ENCODE measurements around the gene RHO.
"Not testable (repeated sequence)": the region's sequence is repeated elsewhere in the genome, so short reads cannot be mapped to it uniquely, and the experiment has no call there.

Gene RHO

DNA sequence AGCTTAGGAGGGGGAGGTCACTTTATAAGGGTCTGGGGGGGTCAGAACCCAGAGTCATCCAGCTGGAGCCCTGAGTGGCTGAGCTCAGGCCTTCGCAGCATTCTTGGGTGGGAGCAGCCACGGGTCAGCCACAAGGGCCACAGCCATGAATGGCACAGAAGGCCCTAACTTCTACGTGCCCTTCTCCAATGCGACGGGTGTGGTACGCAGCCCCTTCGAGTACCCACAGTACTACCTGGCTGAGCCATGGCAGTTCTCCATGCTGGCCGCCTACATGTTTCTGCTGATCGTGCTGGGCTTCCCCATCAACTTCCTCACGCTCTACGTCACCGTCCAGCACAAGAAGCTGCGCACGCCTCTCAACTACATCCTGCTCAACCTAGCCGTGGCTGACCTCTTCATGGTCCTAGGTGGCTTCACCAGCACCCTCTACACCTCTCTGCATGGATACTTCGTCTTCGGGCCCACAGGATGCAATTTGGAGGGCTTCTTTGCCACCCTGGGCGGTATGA lies at the start of gene RHO:
Gene RHO, plus strand, starts transcription at position 51 of the 512 bp plus-strand sequence. Its CDS starts 95 bp downstream, at position 146.
- no peak for DNase-seq (ENCODE audit: low spot score)

DNA sequence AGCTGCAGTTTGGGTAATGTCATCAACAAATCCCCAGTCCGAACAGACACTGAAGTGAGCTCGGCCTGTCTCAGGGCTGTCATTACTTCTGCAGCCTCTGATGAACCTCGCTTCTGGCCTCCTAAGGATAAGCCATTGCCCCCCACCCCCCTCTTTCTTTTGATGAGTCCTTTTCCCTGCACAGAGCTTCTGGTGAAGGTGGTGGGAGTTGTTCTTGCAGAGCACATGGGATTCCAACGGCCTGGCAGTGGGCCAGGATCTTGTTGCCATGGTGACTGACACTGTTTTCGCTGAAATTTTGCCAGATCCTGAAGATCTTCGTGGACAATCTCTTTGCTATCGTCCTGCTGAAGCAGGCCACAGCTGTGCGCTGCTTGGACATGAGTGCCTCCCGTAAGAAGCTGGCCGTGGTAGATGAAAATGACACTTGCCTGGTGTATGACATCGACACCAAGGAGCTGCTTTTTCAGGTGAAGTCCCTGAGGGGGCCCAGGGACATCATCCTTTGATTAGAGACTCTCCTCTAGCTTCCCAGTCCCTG lies 47.1 kb upstream of the RHO start:
- DNase-seq (ENCODE audit: low spot score) = not testable (repeated sequence)

DNA sequence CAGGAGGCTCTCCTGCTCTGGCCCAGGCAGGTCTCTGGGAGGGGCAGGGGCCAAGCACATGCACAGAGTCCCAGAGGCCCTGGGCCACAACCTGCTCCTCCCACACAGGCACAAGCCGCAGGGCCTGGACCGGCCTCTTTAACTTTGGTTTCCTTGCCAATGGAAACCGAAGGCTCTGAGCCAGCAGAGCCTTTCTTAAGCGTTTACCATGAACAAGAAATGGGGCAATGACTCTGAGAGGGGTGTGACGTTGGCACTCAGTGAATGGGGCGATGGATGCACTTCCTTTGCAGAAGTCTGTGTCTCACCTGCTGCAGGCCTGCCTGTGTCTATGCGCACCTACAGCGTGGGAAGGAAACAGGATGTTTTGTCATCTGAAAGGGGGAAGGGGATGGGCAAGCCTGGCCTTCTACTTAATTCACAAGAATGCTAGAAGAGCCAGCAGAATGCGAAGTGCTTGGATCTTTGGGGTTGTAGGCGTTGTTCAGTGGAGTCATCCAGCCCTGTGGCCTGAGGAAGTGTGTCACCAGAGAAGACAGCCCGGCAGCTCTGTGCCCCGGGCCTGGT lies 46.6 kb upstream of the RHO start:
- DNase-seq (ENCODE audit: low spot score) = peak; percentile 63

DNA sequence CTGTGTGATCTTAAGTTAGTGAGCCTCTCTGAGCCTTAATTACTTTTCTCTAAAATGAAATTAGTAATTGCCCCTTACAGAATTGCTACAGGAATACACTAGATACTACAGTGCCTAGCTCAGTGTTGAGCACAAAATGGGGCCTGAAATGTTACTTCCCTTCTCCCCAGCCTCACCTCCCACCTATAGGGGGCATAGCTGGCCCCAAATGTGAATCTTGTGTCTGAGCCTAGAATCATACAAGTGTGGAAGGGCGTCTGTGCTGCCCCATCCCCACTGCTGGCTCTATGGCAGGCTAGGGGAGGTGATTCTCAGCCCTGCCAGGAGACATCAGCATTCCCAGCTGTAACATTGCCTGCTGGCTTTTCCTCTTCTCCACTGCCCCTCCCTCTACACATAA lies 45.7 kb upstream of the RHO start:
- no peak for DNase-seq (ENCODE audit: low spot score)

DNA sequence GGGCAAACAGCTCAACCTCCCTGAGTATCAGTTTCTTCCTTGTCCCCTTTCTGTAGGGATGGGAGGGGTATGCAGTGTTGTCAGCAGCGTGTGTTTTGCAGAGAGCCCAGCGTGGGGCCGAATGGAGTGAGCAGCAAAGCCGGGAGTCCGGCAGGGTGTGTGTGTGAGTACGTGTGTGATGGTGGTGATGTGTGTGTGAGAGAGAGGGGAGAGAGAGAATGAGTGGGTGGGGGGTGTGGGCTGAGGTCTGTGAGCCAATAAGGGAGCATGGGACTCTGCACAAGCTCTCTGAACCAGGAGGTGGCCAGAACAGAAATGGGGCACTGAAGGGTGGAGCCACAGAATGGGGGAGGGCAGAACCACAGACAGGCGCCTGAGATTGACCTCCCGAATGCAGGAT lies 44.6 kb upstream of the RHO start:
- DNase-seq (ENCODE audit: low spot score) = no peak

DNA sequence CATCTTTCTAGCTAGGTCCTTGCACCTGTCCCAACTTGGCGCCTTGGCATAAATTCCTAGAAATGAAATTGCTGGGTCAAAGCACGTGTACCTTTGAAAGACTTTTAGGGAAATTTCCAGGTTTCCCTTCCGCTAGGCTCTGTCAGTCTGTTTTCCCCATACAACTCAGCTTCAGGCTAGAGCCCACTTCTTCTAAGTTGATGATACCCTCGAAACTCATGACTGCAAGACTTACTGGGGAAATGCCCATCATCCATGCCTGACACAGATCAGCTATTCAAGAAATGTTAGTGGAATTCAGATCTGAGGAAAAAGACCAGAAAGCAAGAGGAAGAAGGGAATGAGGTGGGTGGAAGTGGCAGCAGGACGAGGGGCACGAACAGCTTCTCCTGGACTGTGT lies 43.3 kb upstream of the RHO start:
- not testable (repeated sequence) for DNase-seq (ENCODE audit: low spot score)

DNA sequence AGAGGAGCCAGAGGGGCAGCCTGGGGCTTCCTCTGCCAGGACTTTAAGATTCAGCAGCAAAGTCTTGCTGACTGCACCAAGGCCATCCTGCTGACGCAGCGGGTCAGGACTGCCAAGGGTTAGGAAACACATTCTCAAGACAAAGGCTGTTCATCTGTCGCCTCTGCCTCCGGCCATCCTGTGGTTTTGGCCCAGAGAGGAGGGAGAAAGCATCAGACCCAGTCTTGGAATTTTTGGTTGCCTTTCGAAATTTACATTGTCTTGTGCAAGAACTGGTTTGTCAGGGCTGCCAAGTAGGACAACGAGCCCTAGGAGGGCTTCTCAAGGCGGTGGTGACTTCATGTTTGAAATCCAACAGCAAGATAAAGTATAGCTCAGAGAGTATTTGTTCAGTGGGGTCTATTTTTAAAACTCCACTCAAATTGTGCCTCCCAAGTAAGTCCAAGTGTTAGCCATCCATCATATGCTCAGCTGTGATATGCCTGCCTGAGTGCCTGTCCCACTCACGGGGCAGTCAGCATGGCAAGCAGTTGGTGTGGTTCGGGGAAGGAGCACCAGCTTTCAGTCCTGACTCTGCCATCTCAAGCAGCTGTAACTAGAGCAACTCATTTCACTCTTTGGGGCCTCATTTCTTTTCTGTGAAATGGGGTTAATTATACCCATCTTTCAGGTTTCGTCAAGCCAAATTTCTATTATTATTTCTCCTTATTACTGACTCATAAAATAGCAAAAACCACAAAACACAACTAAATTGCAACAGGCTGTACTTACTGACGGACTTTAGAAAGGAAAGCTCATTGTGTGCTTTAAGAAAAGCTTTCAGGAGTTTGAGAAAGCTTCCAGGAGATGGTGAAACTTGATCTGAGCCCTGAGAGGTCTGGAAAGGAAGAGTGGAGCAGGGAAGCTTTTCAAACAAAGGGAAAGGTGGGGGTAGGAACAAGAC lies 42.4 kb upstream of the RHO start:
- peak; percentile 94 for DNase-seq (ENCODE audit: low spot score)

DNA sequence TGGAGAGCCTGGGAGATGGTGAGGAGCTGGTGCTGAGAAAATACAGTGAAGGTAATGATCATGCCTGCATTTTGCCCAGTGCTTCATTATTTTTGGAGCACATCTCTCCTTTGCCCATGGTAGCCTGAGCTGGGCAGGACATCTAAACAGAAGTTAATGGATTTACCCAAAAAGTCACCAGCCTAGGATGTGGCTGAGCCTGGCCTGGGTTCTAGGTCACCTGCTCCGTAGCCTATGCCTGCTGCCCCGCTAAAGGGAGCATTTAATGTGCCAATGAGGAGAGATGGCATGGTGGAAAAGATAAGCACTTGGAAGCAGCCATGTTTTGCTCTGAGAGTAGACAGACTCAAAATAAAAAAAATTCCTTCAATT lies 41.8 kb upstream of the RHO start:
- no peak for DNase-seq (ENCODE audit: low spot score)

DNA sequence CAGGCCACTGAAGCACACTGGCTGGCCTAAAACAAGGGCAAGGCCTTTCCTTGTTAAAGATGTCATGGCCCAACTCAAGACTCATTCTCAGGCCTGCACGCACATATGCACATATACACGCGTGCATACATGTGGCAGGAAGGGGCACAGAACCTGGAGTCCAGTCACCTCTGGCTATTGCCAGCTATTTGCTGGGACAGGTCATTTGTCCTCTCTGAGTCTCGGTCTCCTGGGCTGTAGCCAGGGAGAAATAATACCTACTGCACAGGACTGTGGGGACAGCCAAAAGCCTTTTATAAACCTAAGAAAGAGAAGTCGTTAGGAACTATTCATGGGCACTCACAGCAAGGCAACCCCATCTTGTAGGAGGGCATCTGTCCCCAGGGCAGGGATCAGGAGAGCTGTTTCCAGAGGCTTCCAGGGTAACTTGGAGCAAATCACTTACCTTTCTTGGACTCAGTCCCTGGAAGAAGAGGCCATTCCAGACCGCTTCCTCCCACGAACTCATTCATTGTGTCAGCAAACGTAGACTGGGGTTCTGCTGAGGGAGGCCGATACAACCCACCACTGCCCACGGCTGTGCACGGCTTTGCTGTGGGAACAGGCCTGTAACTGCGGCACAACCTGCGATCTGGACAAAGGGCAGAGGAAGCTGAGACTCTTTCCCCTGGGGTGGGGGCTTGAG lies 41.1 kb upstream of the RHO start:
- no peak for DNase-seq (ENCODE audit: low spot score)

DNA sequence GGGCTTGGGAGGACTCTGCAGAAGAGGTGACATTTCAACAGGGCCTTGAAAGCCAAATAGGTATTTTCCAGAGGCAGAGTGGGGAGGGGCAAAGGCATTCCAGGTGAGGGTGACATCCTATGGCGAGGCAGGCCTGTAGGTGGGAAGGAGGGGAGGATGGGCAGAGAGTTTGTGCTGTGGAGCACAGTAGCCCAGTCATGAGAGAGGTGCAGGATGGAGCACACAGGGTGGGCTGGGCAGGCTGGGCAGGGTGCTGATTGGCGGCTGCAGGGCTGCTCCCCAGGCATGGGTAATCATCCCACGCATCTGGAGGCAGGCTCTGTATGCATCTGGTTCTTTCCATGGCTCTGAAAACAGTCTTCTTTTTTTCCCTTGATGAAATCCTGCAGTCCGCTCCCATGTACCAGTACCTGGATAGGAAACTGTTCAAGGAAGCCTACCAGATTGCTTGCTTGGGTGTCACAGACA lies 40.5 kb upstream of the RHO start:
- not testable (repeated sequence) for DNase-seq (ENCODE audit: low spot score)

DNA sequence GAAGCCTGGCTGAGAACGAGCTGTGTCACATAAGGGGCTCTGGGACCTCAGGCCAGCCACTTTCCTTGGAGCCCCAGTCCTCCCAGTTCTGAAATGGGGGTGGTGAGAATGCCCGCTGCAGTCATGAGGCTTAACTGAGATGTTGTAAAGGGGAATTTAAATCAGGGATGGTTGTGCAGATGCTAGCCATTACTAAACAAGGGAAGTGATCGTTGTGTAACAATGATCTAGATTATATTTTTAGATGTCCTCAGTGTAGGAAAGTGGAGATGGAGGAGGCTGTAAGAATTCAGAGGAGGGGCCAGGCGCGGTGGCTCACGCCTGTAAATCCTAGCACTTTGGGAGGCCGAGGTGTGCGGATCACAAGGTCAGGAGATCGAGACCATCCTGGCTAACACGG lies 39.2 kb upstream of the RHO start:
- not testable (repeated sequence) for DNase-seq (ENCODE audit: low spot score)

DNA sequence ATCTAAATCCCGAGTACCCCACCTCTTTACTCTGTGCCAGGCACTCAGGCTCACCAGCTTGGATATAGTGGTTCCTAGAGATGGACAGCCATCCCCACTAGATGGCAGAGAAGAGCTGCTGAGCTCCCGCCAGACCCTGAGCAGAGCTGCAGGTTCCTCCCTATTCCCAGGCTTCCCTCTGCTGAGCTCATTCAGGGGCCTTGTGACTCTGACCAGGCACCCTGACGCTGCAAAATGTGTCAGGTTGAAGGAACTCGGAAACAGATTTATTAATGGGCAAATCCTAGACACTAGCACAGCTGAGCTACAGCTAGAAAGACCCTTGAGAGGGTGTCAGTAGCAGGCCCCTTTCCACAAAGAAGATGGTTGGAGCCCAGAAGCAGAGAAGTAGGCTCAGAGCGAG lies 38.2 kb upstream of the RHO start:
- DNase-seq (ENCODE audit: low spot score) = peak; percentile 93

DNA sequence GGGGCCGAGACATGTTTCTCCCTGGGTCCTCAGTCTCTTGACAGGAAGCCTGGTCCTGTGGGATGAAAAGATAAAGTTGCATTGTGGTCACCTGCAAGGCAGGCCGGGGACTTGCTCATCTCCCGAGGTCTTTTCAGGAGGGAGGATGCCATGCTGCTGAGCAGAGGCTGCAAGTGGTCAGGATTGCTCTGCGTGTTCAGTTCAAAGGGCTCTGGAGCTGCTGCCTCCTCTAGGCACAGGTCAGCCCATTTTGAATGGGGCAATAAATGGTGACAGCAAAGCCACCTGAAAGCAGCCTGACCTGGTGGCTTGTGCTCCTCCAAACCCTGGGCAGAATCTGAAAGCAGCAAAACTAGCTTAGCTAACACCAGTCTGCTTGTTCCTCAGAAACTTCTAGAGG lies 37.4 kb upstream of the RHO start:
- DNase-seq (ENCODE audit: low spot score) = not testable (repeated sequence)

DNA sequence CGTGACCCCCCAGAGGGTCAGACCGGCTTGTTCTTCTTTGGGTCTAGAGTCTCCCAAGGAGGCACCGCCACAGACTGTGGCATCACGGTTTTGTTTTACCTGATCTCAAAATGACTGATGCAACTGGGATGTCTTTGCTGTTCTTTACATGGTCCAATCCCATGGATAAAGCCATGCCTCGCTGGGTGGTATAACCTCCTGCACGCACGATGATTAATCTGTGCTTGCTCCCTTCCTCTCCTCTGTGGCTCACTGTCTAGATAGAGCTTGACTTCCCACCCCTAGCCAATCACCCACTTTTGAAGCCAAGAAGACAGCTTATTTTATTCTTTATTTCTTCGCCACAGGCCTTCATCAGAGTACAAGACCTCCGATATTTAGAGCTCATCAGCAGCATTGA lies 36.6 kb upstream of the RHO start:
- no peak for DNase-seq (ENCODE audit: low spot score)

DNA sequence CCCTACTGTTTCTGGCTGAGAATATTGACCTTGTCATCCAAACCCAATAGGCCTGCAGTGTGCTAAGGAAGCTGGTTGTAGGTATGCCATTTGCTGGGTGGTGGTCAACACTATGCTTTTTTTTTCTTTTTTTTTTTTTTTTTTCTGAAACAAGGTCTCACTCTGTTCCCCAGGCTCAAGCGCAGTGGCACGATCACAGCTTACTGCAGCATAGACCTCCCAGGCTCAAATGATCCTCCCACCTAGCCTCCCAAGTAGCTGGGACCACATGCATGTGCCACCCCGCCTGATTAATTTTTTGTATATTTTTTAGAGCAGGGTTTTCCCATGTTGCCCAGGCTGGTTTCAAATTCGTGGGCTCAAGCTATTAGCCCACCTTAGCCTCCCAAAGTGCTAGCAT lies 35.7 kb upstream of the RHO start:
- DNase-seq (ENCODE audit: low spot score) = no peak

DNA sequence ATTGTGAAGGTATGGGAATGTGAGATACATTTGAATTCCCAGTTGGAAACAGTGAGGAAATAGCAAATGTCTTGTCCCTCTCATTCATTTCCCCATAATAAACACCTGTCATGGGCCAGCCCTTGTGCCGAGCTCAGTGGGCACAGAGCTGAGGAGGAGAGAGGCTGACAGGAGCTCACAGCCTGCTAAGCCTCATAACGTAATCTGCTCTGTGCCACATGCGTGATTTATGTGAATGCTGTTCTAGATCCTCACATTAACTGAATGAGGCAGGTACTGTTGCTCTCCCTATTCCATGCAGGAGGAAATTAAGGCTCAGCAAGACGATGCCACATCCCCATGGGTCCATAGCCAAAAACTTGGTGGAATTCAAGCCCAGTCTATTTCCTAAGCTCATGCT lies 35.2 kb upstream of the RHO start:
- DNase-seq (ENCODE audit: low spot score) = no peak

DNA sequence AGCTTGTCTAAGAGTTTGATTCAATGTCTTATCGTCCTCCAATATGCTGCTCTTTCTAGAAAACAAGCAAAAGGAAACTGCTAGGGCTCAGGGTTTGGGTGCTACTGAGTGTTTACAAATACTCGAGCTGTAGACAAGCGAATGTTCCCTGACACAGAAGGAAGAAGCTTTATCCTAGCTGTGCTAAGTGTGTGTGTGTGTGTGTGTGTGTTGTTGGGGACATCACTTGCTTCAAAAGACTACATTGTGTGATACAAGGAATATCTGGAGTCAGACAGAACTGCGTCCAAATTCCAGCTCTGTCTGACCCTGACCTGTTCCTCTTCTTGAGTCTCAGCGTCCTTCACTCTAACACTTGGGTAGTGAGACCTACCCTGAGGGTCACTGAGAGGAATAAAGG lies 33.9 kb upstream of the RHO start:
- DNase-seq (ENCODE audit: low spot score) = not testable (repeated sequence)

DNA sequence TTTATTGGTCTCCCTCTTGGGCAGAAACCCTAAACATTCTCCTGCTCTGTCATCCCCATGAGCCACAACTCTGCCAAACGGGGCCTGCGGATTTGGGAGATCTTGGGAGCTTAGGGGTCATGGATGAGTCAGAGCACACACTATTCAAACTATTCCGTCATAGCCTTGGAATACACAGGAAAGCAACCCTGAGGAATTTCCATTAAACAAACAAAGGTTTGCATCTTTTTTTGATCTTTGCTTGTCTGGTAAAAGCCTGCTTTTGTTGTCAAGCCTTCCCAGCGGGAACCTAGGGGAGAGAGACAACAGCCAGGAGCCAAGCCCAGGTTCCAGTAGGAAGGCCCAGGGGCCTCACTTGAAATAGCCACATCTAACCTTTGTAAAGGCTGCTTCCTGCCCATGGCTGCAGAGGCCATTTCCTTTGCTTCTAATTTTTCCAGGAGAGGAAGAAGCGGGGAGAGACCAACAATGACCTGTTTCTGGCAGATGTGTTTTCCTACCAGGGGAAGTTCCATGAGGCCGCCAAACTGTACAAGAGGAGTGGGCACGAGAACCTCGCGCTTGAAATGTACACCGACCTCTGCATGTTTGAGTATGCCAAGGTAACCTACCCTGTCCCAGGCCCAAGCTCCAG lies 33.3 kb upstream of the RHO start:
- not testable (repeated sequence) for DNase-seq (ENCODE audit: low spot score)

DNA sequence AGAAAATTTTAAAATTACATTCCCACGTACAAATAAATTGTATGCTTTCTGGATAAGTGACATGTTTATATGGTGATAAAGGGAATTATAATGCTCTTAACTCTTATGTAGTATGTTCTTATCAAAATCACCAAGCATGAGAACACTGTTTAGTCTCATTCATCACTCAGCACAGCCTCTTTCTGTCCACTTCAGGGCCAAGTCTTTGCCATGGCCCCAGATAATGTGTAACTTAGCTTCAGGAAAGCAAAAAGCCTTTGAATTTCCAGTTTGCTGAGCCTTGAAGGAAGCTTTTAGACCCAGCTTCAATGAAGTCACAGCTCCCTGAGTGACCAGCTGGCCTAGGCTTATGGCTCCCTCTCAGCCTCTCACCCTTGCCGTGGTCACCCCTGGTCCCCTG lies 30.6 kb upstream of the RHO start:
- DNase-seq (ENCODE audit: low spot score) = not testable (repeated sequence)

DNA sequence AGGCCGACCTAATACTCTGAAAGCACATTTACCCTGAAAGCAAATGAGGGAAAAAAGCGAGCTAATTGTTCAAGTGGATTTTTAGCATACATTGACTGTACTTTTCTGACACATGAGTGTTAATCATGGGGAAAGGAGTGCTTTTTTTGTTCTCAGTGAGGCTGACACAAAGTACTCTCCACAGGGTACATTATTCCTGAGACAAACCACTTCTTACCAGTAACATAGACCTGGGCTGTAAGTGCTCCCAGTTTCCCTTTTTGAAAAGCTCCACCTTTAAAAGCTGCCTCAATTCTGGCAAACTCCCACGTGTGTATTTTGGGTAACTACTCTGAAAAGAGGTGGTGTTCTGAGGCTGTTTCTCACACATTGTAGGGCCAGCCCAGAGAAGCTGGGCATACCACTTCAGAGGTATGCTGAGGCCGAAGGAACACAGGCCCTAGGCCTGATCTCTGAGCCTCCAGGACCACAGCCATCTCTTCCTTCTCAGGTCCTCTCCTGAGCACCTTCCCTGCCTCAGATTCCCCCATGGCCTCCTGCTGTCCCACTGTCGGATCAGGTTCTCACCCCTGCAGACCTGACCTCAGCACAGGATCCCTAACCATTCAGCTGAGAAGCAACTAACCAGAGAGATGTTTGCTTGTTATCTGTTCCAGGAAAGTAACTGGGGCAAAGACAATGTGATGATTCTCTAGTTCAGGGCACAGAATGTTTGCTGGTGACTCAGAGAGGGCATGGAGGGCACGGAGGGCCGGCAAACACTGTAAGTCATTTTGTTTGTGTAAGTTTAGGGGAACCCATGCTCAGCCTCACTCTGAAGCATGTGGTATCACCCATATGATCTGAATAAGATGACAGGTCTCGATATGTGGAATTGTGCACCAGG lies 29.6 kb upstream of the RHO start:
- not testable (repeated sequence) for DNase-seq (ENCODE audit: low spot score)
